Inflammatory macrophage (primary cell): ENCODE results near the gene LMX1B.

Experiments
- DNase-seq, 2 donors: peaks; one replicate each; pipeline ENCODE4 v3.0.0-alpha.2; 2020 to 2022

The LMX1B gene

GRCh38 chr9:126618190-126618584 lies 4.5 kb downstream of the LMX1B start:
- DNase-seq = no peak

- DNase-seq = no peak
Observed at GRCh38 chr9:126618585-126619360, 5.0 kb downstream of the LMX1B start.

- DNase-seq = no peak
Observed at GRCh38 chr9:126619361-126620135, 5.8 kb downstream of the LMX1B start.

GRCh38 chr9:126620478-126620877 lies 6.8 kb downstream of the LMX1B start:
- DNase-seq = no peak

- no peak for DNase-seq
Observed at GRCh38 chr9:126621061-126621918, 7.6 kb downstream of the LMX1B start.

- DNase-seq = no peak
Observed at GRCh38 chr9:126621919-126622735, 8.4 kb downstream of the LMX1B start.

GRCh38 chr9:126623314-126623666 lies 9.6 kb downstream of the LMX1B start:
- no peak for DNase-seq

- DNase-seq = no peak
Observed at GRCh38 chr9:126623667-126624478, 10.1 kb downstream of the LMX1B start.

- DNase-seq = no peak
Observed at GRCh38 chr9:126624479-126624826, 10.7 kb downstream of the LMX1B start.

GRCh38 chr9:126624912-126625311 lies 11.2 kb downstream of the LMX1B start:
- no peak for DNase-seq

GRCh38 chr9:126625329-126626126 lies 11.8 kb downstream of the LMX1B start:
- no peak for DNase-seq

- DNase-seq = no peak
Observed at GRCh38 chr9:126626127-126626925, 12.6 kb downstream of the LMX1B start.

- DNase-seq = no peak
Observed at GRCh38 chr9:126626926-126627233, 13.2 kb downstream of the LMX1B start.

- DNase-seq = no peak
Observed at GRCh38 chr9:126628146-126628545, 14.4 kb downstream of the LMX1B start.

- no peak for DNase-seq
Observed at GRCh38 chr9:126628969-126629674, 15.4 kb downstream of the LMX1B start.

- no peak for DNase-seq
Observed at GRCh38 chr9:126630458-126631237, 16.9 kb downstream of the LMX1B start.

- no peak for DNase-seq
Observed at GRCh38 chr9:126631254-126631653, 17.5 kb downstream of the LMX1B start.

- DNase-seq = no peak
Observed at GRCh38 chr9:126633881-126634558, 20.3 kb downstream of the LMX1B start.
